ENCODE data around the gene ASH1L.

Gene ASH1L

GRCh38 chr1:155324037-155324716 is 238.4 kb downstream of the ASH1L start:
- TF ChIP-seq CTCF (IDR thresholded peaks at IDR 0.05; ENCODE audit: insufficient read depth, low read length) (no peak), GABPA (IDR thresholded peaks at IDR 0.05; ENCODE audit: low read depth) (no peak), POLR2AphosphoS5 (IDR thresholded peaks at IDR 0.05; ENCODE audit: low read depth) (peak; percentile 49), SPI1 (IDR thresholded peaks at IDR 0.05; ENCODE audit: borderline replicate concordance, low read depth) (peak; percentile 60; the same call in 1 of the 2 replicates)
- TF ChIP-seq, protein P1, sequence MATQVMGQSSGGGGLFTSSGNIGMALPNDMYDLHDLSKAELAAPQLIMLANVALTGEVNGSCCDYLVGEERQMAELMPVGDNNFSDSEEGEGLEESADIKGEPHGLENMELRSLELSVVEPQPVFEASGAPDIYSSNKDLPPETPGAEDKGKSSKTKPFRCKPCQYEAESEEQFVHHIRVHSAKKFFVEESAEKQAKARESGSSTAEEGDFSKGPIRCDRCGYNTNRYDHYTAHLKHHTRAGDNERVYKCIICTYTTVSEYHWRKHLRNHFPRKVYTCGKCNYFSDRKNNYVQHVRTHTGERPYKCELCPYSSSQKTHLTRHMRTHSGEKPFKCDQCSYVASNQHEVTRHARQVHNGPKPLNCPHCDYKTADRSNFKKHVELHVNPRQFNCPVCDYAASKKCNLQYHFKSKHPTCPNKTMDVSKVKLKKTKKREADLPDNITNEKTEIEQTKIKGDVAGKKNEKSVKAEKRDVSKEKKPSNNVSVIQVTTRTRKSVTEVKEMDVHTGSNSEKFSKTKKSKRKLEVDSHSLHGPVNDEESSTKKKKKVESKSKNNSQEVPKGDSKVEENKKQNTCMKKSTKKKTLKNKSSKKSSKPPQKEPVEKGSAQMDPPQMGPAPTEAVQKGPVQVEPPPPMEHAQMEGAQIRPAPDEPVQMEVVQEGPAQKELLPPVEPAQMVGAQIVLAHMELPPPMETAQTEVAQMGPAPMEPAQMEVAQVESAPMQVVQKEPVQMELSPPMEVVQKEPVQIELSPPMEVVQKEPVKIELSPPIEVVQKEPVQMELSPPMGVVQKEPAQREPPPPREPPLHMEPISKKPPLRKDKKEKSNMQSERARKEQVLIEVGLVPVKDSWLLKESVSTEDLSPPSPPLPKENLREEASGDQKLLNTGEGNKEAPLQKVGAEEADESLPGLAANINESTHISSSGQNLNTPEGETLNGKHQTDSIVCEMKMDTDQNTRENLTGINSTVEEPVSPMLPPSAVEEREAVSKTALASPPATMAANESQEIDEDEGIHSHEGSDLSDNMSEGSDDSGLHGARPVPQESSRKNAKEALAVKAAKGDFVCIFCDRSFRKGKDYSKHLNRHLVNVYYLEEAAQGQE (IDR thresholded peaks at IDR 0.05; ENCODE audit: insufficient replicate concordance, low read depth): no peak
- DNase-seq (ENCODE audit: low read depth in 1 of 2, low spot score in 1 of 2): peak; percentile 97 to 98
- no peaks in the 10 kb centered on the region for H3K27me3 ChIP-seq (ENCODE audit: insufficient read depth, poor library complexity, severe bottlenecking)
- peak overlapping the region; percentile 87 for H3K27ac ChIP-seq (replicated peaks)
- H3K4me3 ChIP-seq (replicated peaks; ENCODE audit: insufficient read depth, low read length): peak overlapping the region; percentile 94

GRCh38 chr1:155323729-155324036 is 238.9 kb downstream of the ASH1L start:
- Histone ChIP-seq H3K27ac (replicated peaks) (peak overlapping the region; percentile 87), H3K27me3 (ENCODE audit: insufficient read depth, poor library complexity, severe bottlenecking) (no peaks in the 10 kb centered on the region), H3K4me3 (replicated peaks; ENCODE audit: insufficient read depth, low read length) (peak overlapping the region; percentile 94)
- DNase-seq (ENCODE audit: low read depth in 1 of 2, low spot score in 1 of 2): peak; percentile 71 to 88
- TF ChIP-seq, protein P1 (IDR thresholded peaks at IDR 0.05; ENCODE audit: insufficient replicate concordance, low read depth): no peak
- no peak for TF ChIP-seq GABPA (IDR thresholded peaks at IDR 0.05; ENCODE audit: low read depth)
- no peak for TF ChIP-seq POLR2AphosphoS5 (IDR thresholded peaks at IDR 0.05; ENCODE audit: low read depth)
- TF ChIP-seq SPI1 (IDR thresholded peaks at IDR 0.05; ENCODE audit: borderline replicate concordance, low read depth): no peak
- no peak for TF ChIP-seq CTCF (IDR thresholded peaks at IDR 0.05; ENCODE audit: insufficient read depth, low read length)

DNA sequence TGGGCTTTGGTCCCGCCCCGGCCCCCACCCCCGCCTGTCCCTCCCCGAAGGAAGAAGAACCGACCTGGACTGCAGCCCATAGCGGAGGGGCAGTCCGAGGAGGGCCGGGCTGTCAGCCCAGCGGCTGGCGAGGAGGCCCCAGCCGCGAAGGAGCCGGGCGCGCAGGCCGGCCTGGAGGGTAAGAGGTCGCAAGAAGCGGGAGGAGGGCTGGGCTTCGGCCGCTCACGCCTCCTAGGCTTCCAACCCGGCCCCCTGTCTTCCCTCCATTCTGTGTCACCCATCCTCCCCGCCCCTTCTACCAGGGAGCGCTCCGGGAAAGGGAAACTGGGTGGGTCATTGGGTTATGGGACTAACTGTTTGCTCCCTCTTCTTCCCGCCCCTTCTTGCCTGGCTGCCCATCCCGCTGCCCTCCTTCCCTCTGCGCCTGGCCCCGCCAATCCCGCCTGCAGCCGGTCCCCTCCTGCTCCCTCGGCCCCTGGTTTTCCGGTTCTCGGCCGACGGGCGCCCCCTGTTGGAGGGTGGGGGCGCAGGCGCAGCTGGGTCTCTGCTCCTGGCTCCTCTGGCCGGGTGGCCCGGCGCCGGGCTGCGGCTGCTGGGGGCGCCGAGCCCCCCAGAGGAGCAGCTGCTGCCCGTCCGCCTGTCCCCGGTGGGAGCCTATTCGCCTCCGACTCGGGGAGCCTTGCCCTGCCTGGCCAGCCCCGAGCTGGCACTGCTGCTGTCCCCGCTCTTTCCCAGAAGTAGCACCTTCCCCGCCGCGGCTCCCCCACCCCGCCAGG is 239.5 kb downstream of the ASH1L start:
- H3K27ac ChIP-seq (replicated peaks): peak overlapping the region; percentile 87
- DNase-seq (ENCODE audit: low read depth in 1 of 2, low spot score in 1 of 2): peak; percentile 64 to 80
- H3K4me3 ChIP-seq (replicated peaks; ENCODE audit: insufficient read depth, low read length): peak overlapping the region; percentile 94
- H3K27me3 ChIP-seq (ENCODE audit: insufficient read depth, poor library complexity, severe bottlenecking): no peaks in the 10 kb centered on the region
- TF ChIP-seq CTCF (IDR thresholded peaks at IDR 0.05; ENCODE audit: insufficient read depth, low read length) (peak; percentile 54), SPI1 (IDR thresholded peaks at IDR 0.05; ENCODE audit: borderline replicate concordance, low read depth) (no peak)
